ENCODE results near the gene RAC2.

- no peak for TF ChIP-seq EZH2 (IDR thresholded peaks at IDR 0.05; ENCODE audit: borderline replicate concordance, low read length)
- TF ChIP-seq, protein P1, sequence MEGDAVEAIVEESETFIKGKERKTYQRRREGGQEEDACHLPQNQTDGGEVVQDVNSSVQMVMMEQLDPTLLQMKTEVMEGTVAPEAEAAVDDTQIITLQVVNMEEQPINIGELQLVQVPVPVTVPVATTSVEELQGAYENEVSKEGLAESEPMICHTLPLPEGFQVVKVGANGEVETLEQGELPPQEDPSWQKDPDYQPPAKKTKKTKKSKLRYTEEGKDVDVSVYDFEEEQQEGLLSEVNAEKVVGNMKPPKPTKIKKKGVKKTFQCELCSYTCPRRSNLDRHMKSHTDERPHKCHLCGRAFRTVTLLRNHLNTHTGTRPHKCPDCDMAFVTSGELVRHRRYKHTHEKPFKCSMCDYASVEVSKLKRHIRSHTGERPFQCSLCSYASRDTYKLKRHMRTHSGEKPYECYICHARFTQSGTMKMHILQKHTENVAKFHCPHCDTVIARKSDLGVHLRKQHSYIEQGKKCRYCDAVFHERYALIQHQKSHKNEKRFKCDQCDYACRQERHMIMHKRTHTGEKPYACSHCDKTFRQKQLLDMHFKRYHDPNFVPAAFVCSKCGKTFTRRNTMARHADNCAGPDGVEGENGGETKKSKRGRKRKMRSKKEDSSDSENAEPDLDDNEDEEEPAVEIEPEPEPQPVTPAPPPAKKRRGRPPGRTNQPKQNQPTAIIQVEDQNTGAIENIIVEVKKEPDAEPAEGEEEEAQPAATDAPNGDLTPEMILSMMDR (IDR thresholded peaks at IDR 0.05; ENCODE audit: low read length): no peak
Measured at GRCh38 chr22:37183432-37184379, 60.4 kb downstream of the RAC2 start.
